Suppressor macrophage (primary cell): Measurements from ENCODE around the gene ASTN1.

ENCODE experiments used
- DNase-seq, 4 experiments: peaks; one replicate each; pipeline ENCODE4 v3.0.0-alpha.2; 2020 to 2022

ASTN1 gene

DNA sequence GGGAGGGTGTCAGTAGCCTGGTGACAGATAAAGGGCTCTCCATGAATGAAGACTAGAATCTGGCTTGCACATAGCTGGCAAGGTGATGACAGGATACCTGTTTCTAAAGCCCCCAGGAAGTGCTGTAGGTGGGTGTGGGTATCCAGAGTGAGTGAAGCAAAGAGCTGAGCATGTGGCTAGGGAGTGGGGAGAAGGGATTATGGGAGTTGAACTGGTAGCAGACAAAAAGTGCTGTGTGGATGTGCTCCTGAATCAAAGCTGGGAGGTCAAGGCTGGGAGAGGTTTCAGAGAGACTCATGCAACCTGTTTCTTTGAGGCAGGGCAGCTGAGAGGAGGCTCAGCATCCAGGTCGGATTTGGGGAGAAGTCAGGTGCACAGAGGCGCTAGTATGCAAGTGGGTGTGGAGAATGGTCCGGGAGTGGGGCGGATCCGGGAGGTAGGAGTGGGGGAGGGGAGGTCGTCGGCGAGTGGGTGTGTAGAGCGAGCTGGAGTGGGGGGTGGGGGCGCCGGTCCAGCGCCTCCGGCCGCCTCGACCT, 600 bp downstream of the ASTN1 start:
- no peak for DNase-seq

DNA sequence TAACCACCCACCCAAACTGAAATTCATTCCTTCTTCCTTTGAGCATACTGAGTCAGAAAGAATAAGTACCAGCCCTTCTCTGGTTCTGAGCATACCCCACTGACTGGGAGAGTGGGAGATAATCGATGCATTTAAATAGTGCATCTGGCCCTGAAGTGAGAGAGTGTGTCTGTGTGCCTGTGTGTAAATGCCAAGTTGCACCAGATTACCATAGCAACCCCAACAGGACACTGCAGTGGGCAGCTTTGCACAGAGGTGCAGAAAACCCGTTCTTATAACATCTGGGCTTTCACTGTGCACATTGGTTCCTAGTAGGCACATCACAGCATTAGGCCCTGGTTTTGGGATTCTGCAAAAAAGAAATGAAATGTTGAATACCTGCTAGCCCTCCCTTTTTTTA, 2.3 kb downstream of the ASTN1 start:
- no peak for DNase-seq

DNA sequence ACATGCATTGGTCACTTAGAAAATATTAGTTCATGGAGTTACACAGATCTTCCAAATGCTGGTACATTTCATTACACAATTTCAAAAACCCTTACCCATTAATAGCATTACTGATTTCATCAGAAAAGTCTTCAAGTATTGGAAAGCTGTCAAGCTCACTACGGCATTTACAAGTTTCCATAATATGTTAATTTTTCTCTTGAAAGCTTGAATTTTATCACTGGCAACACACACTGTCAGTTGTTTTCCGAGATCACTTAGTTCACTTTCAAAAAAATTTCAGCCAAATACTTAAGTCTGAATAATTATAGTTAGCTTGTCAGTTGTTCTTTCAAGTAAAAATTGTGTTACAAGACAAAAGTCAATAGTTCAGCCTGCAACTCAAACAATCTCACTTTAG, 18.0 kb downstream of the ASTN1 start:
- no peak for DNase-seq

DNA sequence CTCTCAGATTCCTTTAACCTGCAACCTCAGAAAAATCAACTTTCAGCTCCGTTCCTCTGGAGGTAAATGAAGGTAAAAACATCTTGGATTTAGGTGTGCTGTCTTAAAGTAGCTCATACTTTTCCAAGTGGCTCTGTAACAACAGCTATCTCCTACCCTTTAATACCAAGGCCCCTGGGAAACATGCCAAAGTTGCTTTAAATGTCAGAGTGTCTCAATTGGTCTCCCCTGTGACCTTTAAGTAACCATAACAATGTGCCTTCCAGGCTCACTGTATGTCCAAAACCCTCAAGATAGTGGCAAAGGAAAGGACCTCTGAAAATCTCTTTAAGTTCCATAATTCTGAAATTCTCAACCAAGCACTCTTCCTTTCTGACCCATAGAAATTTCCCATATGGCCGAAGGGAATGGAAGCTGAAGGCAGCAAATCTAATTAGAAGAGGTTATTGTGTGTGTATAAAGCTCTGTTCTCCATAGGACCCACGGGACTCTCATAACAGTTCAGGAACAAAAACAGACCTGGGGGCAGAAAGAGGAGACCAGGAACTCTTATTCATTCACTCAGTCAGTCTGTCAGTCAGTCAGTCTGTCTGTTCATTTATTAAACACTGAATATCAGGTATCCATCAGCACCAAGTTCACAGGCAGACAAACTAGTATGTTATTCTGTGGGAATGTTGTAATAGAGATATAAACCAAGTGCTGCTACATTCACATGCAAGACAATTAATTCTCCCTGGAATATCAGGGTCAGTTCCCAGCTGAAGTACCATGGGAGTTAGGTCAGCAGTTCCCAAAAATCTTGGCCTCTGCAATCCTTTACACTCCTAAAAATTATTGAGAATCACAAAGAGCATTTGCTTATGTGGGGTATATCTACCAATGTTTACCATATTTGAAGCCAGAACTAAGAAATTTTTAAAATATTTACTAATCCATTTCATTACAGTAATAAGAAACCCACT, 19.1 kb downstream of the ASTN1 start:
- no peak for DNase-seq

DNA sequence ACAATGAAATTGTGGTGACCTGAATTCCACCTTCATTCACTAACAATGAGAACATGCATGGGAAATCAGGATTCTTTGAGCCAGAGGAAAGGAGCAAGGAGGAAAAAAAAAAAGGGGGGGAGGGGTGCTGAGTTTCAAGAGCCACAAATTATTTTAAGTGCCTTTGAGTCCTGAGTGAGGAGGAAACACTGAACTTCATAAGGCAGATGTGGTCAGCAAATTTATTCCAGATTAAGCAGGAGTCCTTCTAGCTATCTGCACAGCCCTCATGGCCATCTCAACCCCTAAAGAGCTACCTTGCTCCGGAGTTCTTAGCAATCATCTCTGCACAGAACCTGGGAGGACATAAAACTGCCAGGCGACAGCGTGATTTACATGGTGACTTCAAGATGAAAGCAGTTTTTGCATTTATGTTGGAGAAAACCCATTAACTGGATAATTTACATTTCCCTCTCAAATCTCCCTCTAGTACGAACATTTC, 21.7 kb downstream of the ASTN1 start:
- no peak for DNase-seq

DNA sequence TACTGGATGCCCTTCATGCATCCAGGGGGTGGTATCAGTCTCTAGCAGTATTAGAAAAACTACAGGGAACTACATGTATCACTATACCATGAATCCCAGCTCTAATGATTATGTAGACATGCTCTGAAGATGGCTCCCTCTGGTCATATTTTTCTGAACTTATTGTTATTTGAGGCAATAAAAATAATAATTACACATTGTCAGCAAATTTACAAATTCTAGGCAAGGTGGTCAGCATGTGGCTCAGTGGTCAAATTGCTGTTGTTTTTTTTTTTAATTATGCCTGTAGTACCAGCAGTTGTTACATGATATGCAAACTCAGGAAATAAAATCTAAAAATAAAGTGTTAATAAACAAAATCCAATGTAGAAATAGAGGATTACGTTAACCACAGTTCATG, 22.5 kb downstream of the ASTN1 start:
- DNase-seq, result no peak

DNA sequence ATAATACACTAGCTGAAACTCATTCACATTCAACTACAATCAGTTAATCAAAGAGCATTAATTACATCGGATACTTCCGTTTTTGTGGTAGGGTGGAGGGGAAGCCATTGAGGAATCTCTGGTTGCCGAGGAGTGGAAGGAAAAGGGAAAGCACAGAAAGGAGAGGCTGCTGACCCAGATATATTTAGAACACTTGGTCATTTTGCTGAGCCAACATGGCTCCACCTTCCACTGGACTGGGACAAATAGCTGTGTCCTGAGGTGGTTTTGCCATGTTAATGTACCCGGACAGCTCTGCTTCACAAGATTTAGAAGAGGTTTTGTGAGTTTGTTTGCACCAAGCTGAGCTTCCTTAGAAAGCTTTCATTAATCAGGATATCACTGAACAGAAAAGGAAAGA, 26.2 kb downstream of the ASTN1 start:
- no peak for DNase-seq

DNA sequence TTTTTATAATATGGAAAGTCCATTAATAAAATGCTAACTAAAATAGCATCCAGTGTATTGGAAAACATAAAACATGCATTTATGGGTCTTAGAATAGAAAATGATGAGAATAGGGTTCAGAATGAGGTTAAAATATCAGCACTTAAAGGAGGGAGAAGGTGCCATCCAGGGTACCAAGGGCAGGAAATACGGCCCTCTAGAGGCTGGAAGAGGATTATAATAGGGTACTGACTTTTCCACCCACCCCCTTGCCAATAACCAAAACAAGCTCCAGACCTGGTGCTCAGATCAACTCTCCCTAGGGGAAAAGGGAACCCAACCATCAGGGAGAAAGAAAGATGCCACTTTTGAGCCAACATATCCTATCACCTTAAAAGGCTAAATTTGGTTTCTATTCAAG, 26.7 kb downstream of the ASTN1 start:
- DNase-seq, result no peak

DNA sequence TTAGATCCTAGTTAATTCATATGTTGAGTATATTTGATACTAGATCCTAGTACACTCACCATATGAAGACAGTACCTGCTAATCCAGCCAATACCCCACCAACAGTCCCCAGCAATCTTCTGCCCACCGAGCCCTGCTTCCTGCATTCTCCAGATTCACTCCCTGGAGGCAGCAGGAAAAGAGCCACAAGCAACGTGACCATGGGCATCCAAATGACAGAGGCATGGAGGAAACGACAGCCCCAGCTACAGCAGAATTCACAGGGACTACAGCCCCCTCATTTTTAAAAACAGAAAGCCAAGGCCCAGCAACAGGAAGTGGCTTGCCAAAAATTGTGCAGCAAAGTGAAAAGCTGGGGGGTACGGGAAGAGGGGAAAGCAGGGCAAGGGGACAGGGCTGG, 29.3 kb downstream of the ASTN1 start:
- DNase-seq, result no peak

DNA sequence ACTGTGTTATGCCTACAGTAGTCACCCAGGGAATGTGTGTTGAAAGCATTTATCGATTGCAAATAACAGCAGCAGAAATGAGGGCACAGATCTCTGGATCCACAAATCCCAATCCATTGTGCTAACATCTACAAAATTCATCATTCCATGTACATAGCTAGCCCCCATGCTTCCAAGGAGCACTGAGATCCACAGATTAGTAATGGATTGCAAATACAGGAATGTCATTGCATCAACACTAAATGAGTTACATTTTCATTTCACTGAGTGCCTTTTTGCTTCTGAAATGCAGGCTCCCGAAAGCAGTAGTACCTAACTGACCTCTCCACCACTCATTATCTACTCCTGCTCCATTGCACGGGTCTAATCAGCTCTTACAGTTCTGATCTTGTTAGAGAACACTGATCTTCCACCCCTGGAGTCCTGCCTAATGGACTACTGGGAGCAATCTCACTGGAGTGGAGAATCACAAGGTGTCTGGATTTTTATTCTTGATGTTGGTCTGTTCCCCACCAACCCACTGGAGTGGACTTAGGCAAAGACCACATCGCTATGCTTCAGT, 30.5 kb downstream of the ASTN1 start:
- DNase-seq, result no peak

DNA sequence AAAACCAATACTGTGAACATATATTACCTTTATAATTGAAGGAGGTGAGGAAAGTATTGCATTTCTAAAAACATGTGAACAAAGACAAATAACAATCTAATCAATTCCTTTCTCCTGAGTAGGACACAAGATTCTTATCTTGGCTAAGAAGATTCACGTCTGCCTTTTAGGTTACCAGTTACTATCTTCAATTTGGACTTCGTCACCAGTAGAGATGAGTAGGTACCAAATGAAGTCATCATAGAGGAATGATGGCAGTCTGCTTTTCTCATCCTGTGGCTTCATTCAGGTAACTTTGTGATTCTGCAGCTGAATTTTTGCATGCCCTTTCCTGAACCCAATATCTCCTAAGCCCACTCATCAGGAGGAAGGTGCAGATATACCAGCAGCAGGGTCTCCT, 32.4 kb downstream of the ASTN1 start:
- no peak for DNase-seq

DNA sequence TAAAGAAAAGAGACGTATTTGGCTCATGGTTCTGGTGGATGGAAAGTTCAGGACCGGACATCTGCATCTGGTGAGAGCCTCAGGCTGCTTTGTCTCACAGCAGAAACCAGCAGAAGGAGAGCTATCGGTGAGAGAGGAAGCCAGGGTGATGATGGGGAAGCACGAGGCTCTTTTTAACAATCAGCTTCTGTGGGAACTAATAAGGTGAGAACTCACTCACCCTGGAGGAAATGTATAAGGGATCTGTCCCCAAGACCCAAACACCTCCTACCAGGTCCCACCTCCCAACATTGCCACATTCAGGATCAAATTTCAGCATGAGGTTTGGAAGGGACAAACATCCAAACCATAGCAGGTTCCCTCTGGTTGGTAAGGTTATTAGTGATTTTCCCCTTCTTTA, 32.8 kb downstream of the ASTN1 start:
- DNase-seq, result no peak

DNA sequence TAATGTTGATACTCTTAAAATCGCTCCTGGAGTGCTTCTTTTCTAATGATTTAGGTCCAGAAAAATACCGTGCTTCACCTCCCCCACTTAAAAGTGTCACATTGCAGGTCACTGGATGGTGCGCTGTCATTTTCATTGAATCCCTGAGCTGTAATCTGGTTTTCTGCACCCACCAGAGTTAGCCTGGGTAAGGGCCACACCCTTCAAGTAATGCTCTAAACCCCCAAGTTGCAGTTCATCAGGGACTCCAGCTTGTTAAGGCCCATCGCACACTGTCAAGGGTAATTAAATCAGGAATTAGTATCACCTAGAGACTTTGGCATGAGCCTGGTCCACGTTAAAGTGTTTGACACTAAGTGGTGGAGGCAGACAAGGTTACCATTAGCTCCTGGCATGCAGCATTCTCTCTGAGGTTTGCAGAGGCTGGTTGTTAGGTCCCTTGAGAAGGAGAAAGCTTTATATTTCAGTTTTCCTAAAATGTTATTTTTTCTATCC, 34.0 kb downstream of the ASTN1 start:
- no peak for DNase-seq

DNA sequence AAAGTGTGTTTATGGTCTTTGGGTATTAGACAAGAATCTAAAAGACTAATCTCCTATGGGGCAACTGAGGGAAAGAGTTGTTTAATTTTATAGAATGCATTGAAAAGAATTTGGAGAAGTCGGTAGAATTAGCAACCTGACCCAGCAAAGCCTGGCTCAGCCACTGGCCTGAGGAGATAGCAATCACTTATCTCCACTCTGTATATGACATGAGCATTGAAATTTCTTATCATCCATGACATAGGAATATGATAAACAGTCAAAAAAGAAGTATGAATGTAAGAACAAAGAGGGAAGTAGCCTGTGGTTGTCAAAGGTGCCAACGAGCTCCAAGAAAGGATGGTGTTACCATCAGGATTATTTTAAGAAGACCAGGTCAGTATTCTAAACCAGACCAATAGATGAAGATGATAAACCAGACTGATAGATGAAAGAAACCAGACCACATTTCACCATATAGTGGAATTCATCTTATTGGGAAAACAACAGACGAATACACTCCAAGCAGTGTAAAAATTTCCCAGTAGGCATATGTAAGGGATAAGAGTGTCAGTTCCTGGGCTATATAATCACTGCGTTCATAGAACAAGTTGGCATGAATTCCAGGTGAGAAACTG, 35.7 kb downstream of the ASTN1 start:
- DNase-seq, result no peak

DNA sequence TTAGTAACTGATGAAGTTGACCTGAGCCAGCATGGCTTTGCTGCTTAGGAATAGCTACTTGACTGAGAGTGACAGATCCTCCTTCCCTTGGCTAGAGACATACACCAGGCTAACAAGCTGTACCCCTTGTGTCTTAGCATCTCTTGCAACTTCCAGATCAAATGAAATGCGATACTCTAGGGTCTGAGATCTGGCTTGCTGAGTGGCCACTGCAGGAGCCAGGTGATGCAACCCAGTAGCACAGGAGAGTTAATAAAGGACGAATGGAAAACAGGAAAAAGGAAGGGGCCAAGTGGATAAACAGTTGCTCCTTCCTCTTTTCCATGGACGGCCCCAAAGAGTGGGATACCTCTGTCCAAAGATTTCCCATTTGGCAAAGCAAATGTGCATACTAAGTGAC, 38.2 kb downstream of the ASTN1 start:
- no peak for DNase-seq

DNA sequence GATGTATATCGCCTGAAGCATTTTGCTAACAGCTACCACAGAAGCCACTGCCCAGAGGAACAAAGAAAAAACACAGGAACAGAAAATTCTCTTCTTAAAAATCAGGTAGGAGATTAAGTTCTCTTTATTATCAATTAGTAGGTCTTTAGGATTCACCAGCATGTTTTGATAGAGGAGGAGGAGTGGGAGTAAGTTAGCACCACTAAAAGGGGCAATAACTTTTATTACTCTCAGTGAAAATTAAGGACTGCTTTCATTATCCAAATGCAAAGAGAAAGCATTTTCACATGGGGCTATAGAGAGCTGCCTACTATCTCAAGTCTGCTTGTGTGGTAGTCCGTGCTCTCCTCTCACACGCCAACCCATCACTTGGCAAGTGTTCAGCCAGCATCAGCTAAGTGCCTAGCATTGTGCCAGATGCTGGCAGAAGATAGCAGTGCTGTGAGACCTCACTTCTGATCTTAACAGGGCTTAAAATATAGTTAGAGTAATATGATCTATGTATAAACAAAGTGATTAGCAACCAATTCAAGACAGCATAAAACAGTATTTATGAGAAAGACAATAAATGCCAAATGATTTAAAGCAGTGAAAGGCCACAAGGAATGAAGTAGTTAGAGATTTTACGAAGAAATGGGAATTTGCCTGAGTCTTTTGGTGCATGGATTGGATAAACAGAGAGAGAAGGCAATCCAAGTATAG, 39.8 kb downstream of the ASTN1 start:
- DNase-seq, result no peak

DNA sequence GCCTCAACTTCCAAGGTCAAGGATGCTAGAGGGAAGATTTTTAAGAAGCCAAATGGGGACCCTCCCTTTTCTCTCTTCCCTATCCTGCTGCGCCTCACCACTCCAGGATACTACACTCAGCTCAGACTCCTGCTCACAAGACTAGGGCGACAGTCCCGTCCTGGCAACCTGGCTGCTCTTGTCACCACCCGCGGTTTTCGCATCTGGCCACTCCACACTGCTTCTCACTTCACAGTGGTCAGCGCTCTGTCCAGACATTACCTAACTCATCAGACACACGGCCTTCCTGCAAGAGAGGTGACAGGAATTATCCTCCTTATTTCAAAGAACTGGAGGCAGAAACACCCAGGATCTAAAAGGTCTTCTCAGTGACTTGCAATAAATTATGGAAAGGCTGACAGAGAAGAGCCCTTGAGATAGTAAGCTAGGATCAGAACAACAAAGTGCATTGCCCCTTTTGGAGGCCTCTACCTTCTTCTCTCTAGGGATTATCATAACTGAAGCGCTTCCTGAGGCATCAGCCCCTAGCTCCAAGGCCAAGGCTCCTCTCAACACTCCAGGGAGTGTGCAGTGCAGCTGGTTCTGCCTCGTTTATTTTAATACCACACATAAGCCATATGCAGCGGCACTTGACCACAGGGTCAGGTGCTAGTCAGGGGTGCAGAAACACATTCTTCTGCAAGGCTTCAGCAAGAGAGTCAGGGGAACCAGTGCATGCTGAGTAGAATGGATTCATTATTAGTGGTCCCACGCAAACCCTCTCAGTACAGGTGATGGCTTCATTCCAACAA, 41.9 kb downstream of the ASTN1 start:
- no peak for DNase-seq

DNA sequence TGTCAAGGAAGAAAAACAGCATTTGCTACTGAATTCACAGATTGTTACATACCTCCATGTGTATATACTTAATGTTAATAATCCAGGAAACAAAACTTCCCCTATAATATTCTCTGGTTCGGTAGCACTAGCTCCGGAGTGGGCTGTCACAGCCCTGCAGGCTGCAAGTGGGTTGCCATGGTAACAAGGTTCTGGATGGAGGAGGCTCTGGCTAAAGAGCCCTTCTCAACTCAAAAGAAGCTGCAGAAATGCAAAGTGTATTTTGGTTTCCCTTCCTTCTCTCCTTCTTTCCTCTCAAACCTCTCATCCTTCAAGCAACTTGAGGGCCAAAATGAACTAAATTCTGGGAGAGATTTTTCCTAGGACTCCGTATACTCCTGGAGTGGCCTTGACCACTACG, 45.2 kb downstream of the ASTN1 start:
- no peak for DNase-seq

DNA sequence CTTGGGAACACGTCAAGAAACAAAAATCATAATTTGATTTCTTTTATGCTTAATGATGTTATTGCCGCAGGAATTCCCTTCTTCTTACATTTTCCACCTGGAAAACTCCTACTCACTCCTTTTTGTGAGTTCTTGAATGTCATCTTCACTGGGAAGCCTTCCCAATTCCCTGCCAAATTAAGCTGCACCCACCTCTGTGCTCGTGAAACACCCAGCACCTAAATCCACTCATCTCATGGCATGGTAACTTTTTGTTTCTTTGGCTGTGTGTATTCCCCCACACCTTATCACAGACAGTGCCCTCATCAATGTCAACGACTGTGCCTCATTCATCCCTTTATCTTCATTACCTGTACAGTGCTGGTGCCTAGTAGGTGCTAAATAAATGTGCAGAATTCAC, 45.6 kb downstream of the ASTN1 start:
- no peak for DNase-seq

DNA sequence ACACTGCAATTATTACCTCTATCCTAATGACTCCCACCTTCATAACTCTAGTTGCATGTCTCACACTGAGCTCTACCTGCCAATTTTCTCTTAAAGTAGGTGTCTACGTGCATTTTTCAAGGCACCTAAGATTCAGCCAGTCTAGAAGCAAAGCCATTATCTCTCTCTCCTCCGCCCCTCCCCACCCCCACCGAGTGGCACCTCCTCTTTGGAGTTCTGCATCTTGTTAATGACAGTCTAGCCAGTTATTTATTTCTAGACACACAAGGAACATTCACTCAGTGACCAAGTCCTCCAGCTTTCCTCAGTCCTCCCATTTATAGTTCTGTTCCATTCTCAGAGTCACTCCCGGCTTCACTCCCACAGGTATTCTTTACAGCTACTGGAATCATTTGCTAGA, 47.6 kb downstream of the ASTN1 start:
- no peak for DNase-seq

DNA sequence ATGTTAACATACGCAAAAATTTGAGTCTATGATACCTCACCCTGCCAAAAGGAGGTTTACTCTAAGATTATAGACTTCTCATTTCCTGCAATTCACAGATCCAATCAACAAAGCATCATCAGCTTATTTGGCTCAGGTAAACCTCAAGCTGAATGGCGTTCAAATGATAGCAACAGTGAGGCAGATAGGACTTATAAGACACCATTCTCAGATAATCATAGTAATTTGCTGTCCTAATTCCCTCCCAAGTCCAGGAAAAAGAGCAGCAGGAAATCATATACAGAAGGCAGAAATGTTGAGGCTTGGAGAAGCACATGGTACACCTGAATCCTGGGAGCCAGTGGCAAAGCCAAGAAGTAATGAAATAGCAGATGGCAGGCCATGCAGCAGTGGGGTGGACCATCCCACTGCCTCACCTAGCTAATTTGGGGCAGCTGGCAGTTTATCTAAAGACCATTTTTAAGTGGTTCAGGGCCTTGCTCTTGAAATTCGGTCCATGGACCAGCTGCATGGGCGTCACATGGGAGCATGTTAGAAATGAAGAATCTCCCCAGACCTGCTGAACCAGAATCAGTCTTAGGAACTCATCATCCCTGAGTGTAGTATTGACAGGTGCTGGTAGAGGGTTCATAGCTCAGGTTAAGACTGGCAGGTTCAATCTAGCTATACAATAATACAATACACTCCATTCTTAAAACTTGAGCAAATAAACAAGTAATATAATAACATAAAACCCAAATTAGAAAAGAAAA, 57.7 kb downstream of the ASTN1 start:
- no peak for DNase-seq
